Karpas-422 (cell line): ENCODE measurements around the gene PLEKHA8. TPM values are rescaled to one million over a fixed set of nuclear protein-coding genes. Genes with fewer than 3 reads are reported as not detected.

Source experiments
- DNase-seq: peaks from one replicate; pipeline ENCODE4 v3.0.0-alpha.2; 2015
- H2AFZ ChIP-seq: fragments of 200-600 bp; sonication (generic); 2 replicates; pipeline ENCODE4 v1.6.1; 2014; ENCODE audit warnings: antibody characterized with exemption, low read length, mixed read lengths
- H3K27ac ChIP-seq: fragments of 200-600 bp; sonication (generic); 2 replicates; pipeline ENCODE4 v1.5.1; 2014; ENCODE audit warnings: mild to moderate bottlenecking, low read length, moderate library complexity
- H3K27me3 ChIP-seq: fragments of 200-600 bp; sonication (generic); 2 replicates; pipeline ENCODE4 v1.6.1; 2014; ENCODE audit warnings: low read length, mixed read lengths
- H3K36me3 ChIP-seq: fragments of 200-600 bp; sonication (generic); 2 replicates; pipeline ENCODE4 v1.6.1; 2014; ENCODE audit warnings: low read length, mixed read lengths; ENCODE audit not compliant: insufficient read depth
- H3K4me1 ChIP-seq: fragments of 200-600 bp; sonication (generic); 2 replicates; pipeline ENCODE4 v1.6.1; 2014; ENCODE audit warnings: mild to moderate bottlenecking, low read length, mixed read lengths
- H3K4me2 ChIP-seq: fragments of 200-600 bp; sonication (generic); 2 replicates; pipeline ENCODE4 v1.6.1; 2014; ENCODE audit warnings: low read length, low read depth, mild to moderate bottlenecking; ENCODE audit not compliant: poor library complexity, severe bottlenecking
- H3K4me3 ChIP-seq: fragments of 200-600 bp; sonication (generic); 2 replicates; pipeline ENCODE4 v1.5.1; 2014; ENCODE audit warnings: mild to moderate bottlenecking, antibody characterized with exemption, low read length, mixed read lengths
- H3K79me2 ChIP-seq: fragments of 200-600 bp; sonication (generic); 2 replicates; pipeline ENCODE4 v1.6.1; 2014; ENCODE audit warnings: mild to moderate bottlenecking, low read length, mixed read lengths
- H3K9ac ChIP-seq: fragments of 200-600 bp; sonication (generic); 2 replicates; pipeline ENCODE4 v1.6.0; 2014; ENCODE audit warnings: low read length
- H3K9me2 ChIP-seq: fragments of 200-600 bp; sonication (generic), shearing (Covaris generic); replicated peaks from 2 replicates; pipeline ENCODE4 v1.6.0; 2014; ENCODE audit warnings: mild to moderate bottlenecking, low read length, moderate library complexity; ENCODE audit not compliant: insufficient read depth
- H3K9me3 ChIP-seq: fragments of 300-700, 200-600 bp; sonication (generic); 2 replicates; pipeline ENCODE4 v1.6.1; 2014; ENCODE audit warnings: low read length, mixed read lengths
- H4K20me1 ChIP-seq: fragments of 200-600 bp; sonication (generic); 2 replicates; pipeline ENCODE4 v1.6.1; 2014; ENCODE audit warnings: mild to moderate bottlenecking, antibody characterized with exemption, low read length, low read depth; ENCODE audit not compliant: insufficient read depth
- total RNA-seq: library from RNA; depleted of rRNA; stranded (reverse); fragments of >200 nt; shearing (Covaris generic); gene quantifications from 2 replicates; pipeline ENCODE4 v1.2.3, GENCODE V29; 2014; ENCODE audit warnings: low replicate concordance

PLEKHA8 gene
- total RNA-seq, 1 experiment from 2014 or later: 41.0 TPM

- peaks cover 67% of the 10 kb centered on the region for H3K4me1 ChIP-seq
- peak overlapping the region; percentile 95 for H3K27ac ChIP-seq
- H3K4me3 ChIP-seq: no peak overlapping the region
- H3K79me2 ChIP-seq: no peaks in the 10 kb centered on the region
- DNase-seq: no peak
- peaks cover 15% of the 10 kb centered on the region for H3K36me3 ChIP-seq
- no peaks in the 10 kb centered on the region for H4K20me1 ChIP-seq
- peak overlapping the region; percentile 30 for H3K4me2 ChIP-seq
- no peaks in the 10 kb centered on the region for H3K27me3 ChIP-seq
- H2AFZ ChIP-seq: 0 out of 2 replicates have a peak overlapping the region, but pooled peaks have one; percentile 22
- peaks cover 13% of the 10 kb centered on the region for H3K9me3 ChIP-seq
- H3K9ac ChIP-seq: peak overlapping the region; percentile 25
- H3K9me2 ChIP-seq: no peaks in the 10 kb centered on the region
Observed at GRCh38 chr7:30116771-30117170, 88.6 kb downstream of the PLEKHA8 start.

GRCh38 chr7:30117896-30118295, 89.7 kb downstream of the PLEKHA8 start:
- Histone ChIP-seq H3K27ac (peak overlapping the region; percentile 95), H3K9me3 (peaks cover 11% of the 10 kb centered on the region), H3K4me3 (no peak overlapping the region), H3K9ac (no peak overlapping the region), H4K20me1 (no peaks in the 10 kb centered on the region), H3K36me3 (peaks cover 12% of the 10 kb centered on the region), H2AFZ (no peak overlapping the region), H3K4me2 (no peak overlapping the region), H3K4me1 (peaks cover 71% of the 10 kb centered on the region), H3K79me2 (no peaks in the 10 kb centered on the region), H3K27me3 (no peaks in the 10 kb centered on the region), H3K9me2 (no peaks in the 10 kb centered on the region)
- no peak for DNase-seq

- peak; percentile 82 for DNase-seq
- peak overlapping the region; percentile 96 for H3K27ac ChIP-seq
Observed at GRCh38 chr7:30119890-30120577, 91.8 kb downstream of the PLEKHA8 start.

GRCh38 chr7:30133736-30134610, 105.8 kb downstream of the PLEKHA8 start:
- H3K79me2 ChIP-seq: peaks cover 36% of the 10 kb centered on the region
- DNase-seq: no peak
- H3K9ac ChIP-seq: peak overlapping the region; percentile 96
- 0 out of 2 replicates have a peak overlapping the region, but pooled peaks have one; percentile 12 for H3K27ac ChIP-seq
- peak overlapping the region; percentile 65 for H3K4me2 ChIP-seq
- H3K36me3 ChIP-seq: peaks cover 4% of the 10 kb centered on the region; the same call in 1 of the 2 replicates
- peaks cover 37% of the 10 kb centered on the region for H3K4me1 ChIP-seq
- no peaks in the 10 kb centered on the region for H3K9me2 ChIP-seq
- peak overlapping the region; percentile 64 for H3K4me3 ChIP-seq
- H3K9me3 ChIP-seq: no peaks in the 10 kb centered on the region
- no peaks in the 10 kb centered on the region for H4K20me1 ChIP-seq
- no peaks in the 10 kb centered on the region for H3K27me3 ChIP-seq
- peak overlapping the region; percentile 5; the same call in 1 of the 2 replicates for H2AFZ ChIP-seq

More at GRCh38 chr7:30119890-30120577, 91.8 kb downstream of the PLEKHA8 start:
- H3K4me1 ChIP-seq: peaks cover 62% of the 10 kb centered on the region
- no peak overlapping the region for H2AFZ ChIP-seq
- no peaks in the 10 kb centered on the region for H4K20me1 ChIP-seq
- H3K9me3 ChIP-seq: 0 out of 2 replicates have a peak, but pooled peaks cover 4% of the 10 kb centered on the region
- 0 out of 2 replicates have a peak overlapping the region, but pooled peaks have one; percentile 2 for H3K4me3 ChIP-seq
- H3K9ac ChIP-seq: peak overlapping the region; percentile 43
- H3K27me3 ChIP-seq: no peaks in the 10 kb centered on the region
- H3K36me3 ChIP-seq: peaks cover 5% of the 10 kb centered on the region; the same call in 1 of the 2 replicates
- no peaks in the 10 kb centered on the region for H3K9me2 ChIP-seq
- H3K79me2 ChIP-seq: no peaks in the 10 kb centered on the region
- H3K4me2 ChIP-seq: peak overlapping the region; percentile 59

- no peaks in the 10 kb centered on the region for H4K20me1 ChIP-seq
- DNase-seq: peak; percentile 95
- no peaks in the 10 kb centered on the region for H3K9me3 ChIP-seq
- no peaks in the 10 kb centered on the region for H3K9me2 ChIP-seq
- peaks cover 44% of the 10 kb centered on the region for H3K79me2 ChIP-seq
- peak within 1 kb of the TSS; percentile 96 for H3K9ac ChIP-seq
- peaks cover 45% of the 10 kb centered on the region for H3K4me1 ChIP-seq
- H3K4me2 ChIP-seq: peak within 1 kb of the TSS; percentile 92
- peak within 1 kb of the TSS; percentile 92 for H3K4me3 ChIP-seq
- peak within 1 kb of the TSS; percentile 47; the same call in 1 of the 2 replicates for H2AFZ ChIP-seq
- H3K27ac ChIP-seq: peak within 1 kb of the TSS; percentile 82
- no peaks in the 10 kb centered on the region for H3K27me3 ChIP-seq
- no peaks in the 10 kb centered on the region for H3K36me3 ChIP-seq
Observed at GRCh38 chr7:30134611-30135300, 106.5 kb downstream of the PLEKHA8 start, which contains the start of gene MTURN. TSS of gene MTURN (plus strand) at chr7:30134986. CDS start at chr7:30135137, 151 bp downstream.

- H2AFZ ChIP-seq: peak overlapping the region; percentile 47; the same call in 1 of the 2 replicates
- peak overlapping the region; percentile 82 for H3K27ac ChIP-seq
Observed at GRCh38 chr7:30135301-30136116, 107.3 kb downstream of the PLEKHA8 start.

GRCh38 chr7:30136117-30136731, 108.0 kb downstream of the PLEKHA8 start:
- Histone ChIP-seq H3K9me2 (no peaks in the 10 kb centered on the region), H3K79me2 (peaks cover 59% of the 10 kb centered on the region), H3K4me3 (peak overlapping the region; percentile 92), H3K9me3 (no peaks in the 10 kb centered on the region), H3K4me2 (peak overlapping the region; percentile 92), H4K20me1 (no peaks in the 10 kb centered on the region), H3K4me1 (peaks cover 57% of the 10 kb centered on the region), H3K9ac (peak overlapping the region; percentile 96), H3K36me3 (no peaks in the 10 kb centered on the region), H2AFZ (peak overlapping the region; percentile 47; the same call in 1 of the 2 replicates), H3K27me3 (no peaks in the 10 kb centered on the region), H3K27ac (peak overlapping the region; percentile 82)
- DNase-seq: no peak

More at GRCh38 chr7:30135301-30136116, 107.3 kb downstream of the PLEKHA8 start:
- peak overlapping the region; percentile 92 for H3K4me3 ChIP-seq
- peak overlapping the region; percentile 96 for H3K9ac ChIP-seq
- peak overlapping the region; percentile 92 for H3K4me2 ChIP-seq
- no peaks in the 10 kb centered on the region for H3K9me2 ChIP-seq
- no peaks in the 10 kb centered on the region for H4K20me1 ChIP-seq
- peaks cover 52% of the 10 kb centered on the region for H3K4me1 ChIP-seq
- H3K79me2 ChIP-seq: peaks cover 51% of the 10 kb centered on the region
- no peaks in the 10 kb centered on the region for H3K9me3 ChIP-seq
- no peaks in the 10 kb centered on the region for H3K27me3 ChIP-seq
- no peaks in the 10 kb centered on the region for H3K36me3 ChIP-seq
- peak; percentile 90 for DNase-seq
